CD4-positive, alpha-beta T cell (primary cell): ENCODE measurements around the gene DNAH1. TPM values are rescaled to one million over a fixed set of nuclear protein-coding genes. Genes with fewer than 3 reads are reported as not detected.

Source experiments
- ATAC-seq: fragments of 200-7000 bp; cut with Tn5 transposase; one replicate; pipeline ENCODE4 v1.10.0; 2022; ENCODE audit warnings: mild to moderate bottlenecking; ENCODE audit not compliant: poor library complexity
- CTCF ChIA-PET: fragments of 350-600 bp; sonication (Branson Sonifier 250); formaldehyde crosslinking; loops from one replicate; lab custom pipeline; 2021; ENCODE audit warnings: antibody characterized with exemption, inconsistent platforms; lab: Charles Lee
- POLR2A ChIA-PET: fragments of 350-600 bp; sonication (Branson Sonifier 250); formaldehyde crosslinking; loops from one replicate; lab custom pipeline; 2021; ENCODE audit warnings: antibody characterized with exemption, inconsistent platforms; lab: Charles Lee
- DNase-seq, 14 experiments: peaks; one replicate each; pipeline ENCODE4 v3.0.0-alpha.2; 2013 to 2020; ENCODE audit warnings: mixed read lengths in 2 of 14
- H3K27ac ChIP-seq, 2 donors: one replicate each; pipeline versions ENCODE4 v1.5.1 to v1.7.0; 2013; ENCODE audit warnings: low read length in 2 of 2, low read depth in 1 of 2, mild to moderate bottlenecking in 1 of 2
- H3K27me3 ChIP-seq, 2 experiments: 1 replicate in 1 of 2; 2 replicates in 1 of 2; pipeline versions ENCODE4 v1.6.1 to v1.7.0; 2013; ENCODE audit warnings: low read length in 2 of 2, control low read depth in 1 of 2, mild to moderate bottlenecking in 1 of 2, moderate library complexity in 1 of 2; ENCODE audit not compliant: insufficient read depth in 2 of 2, control insufficient read depth in 1 of 2
- H3K36me3 ChIP-seq: one replicate; pipeline ENCODE4 v1.6.1; 2013; ENCODE audit warnings: low read length, control low read depth; ENCODE audit not compliant: insufficient read depth
- H3K4me1 ChIP-seq: one replicate; pipeline ENCODE4 v1.6.1; 2013; ENCODE audit warnings: low read length, control low read depth; ENCODE audit not compliant: insufficient read depth
- H3K4me3 ChIP-seq: one replicate; pipeline ENCODE4 v1.5.1; 2013; ENCODE audit warnings: mild to moderate bottlenecking, low read length, moderate library complexity
- H3K9me3 ChIP-seq, 2 experiments: 1 replicate in 1 of 2; 2 replicates in 1 of 2; pipeline versions ENCODE4 v1.6.1 to v1.7.0; 2013; ENCODE audit warnings: low read length in 2 of 2, mild to moderate bottlenecking in 2 of 2, control low read depth in 1 of 2, moderate library complexity in 1 of 2; ENCODE audit not compliant: control insufficient read depth in 1 of 2, insufficient read depth in 1 of 2
- H3K27ac Mint-ChIP-seq: one replicate; pipeline ENCODE4 v1.8.0; 2020; ENCODE audit warnings: mixed read lengths
- H3K27me3 Mint-ChIP-seq: one replicate; pipeline ENCODE4 v1.8.0; 2021; ENCODE audit warnings: mixed read lengths
- H3K36me3 Mint-ChIP-seq: one replicate; pipeline ENCODE4 v1.8.0; 2021; ENCODE audit warnings: low read depth, mixed read lengths
- H3K4me1 Mint-ChIP-seq: one replicate; pipeline ENCODE4 v1.8.0; 2021; ENCODE audit warnings: low read depth, mixed read lengths
- H3K4me3 Mint-ChIP-seq: one replicate; pipeline ENCODE4 v1.8.0; 2020; ENCODE audit warnings: mild to moderate bottlenecking, mixed read lengths
- H3K9me3 Mint-ChIP-seq: one replicate; pipeline ENCODE4 v1.8.0; 2020; ENCODE audit warnings: mixed read lengths
- intact Hi-C, 2 experiments: fragments of 100-400 bp; cut with DNase I in 1 of 2; cut with micrococcal nuclease in 1 of 2; formaldehyde crosslinking; loops; one replicate each; pipeline versions ENCODE4 v1.15.1 to v1.9.0; 2023 to 2025; cut with DNase I, micrococcal nuclease
- total RNA-seq, 174 experiments: library from RNA in 2 of 174; stranded (reverse) in 2 of 174; gene quantifications; one replicate each; pipeline ENCODE4 v1.2.3 and lab custom pipeline; 2021 to 2026
- TF ChIP-seq, protein P1 (sequence below): fragments of 200-600 bp; IDR thresholded peaks from one replicate; pipeline ENCODE4 v1.8.0; 2022; ENCODE audit warnings: antibody characterized with exemption, mild to moderate bottlenecking

The DNAH1 gene
- total RNA-seq, 2 experiments from 2014 or later = 49.7 to 50.7 TPM

GRCh38 chr3:52433328-52433995, 117.3 kb downstream of the DNAH1 start:
- H3K36me3 ChIP-seq = no peaks in the 10 kb centered on the region
- Mint-ChIP-seq H3K4me1 (no peaks in the 10 kb centered on the region), H3K36me3 (no peaks in the 10 kb centered on the region), H3K27me3 (no peaks in the 10 kb centered on the region), H3K27ac (no peak overlapping the region), H3K4me3 (no peak overlapping the region), H3K9me3 (no peaks in the 10 kb centered on the region)
- peak; percentile 29 for ATAC-seq
- DNase-seq = no peak
- H3K9me3 ChIP-seq = no peaks in the 10 kb centered on the region
- TF ChIP-seq, protein P1, sequence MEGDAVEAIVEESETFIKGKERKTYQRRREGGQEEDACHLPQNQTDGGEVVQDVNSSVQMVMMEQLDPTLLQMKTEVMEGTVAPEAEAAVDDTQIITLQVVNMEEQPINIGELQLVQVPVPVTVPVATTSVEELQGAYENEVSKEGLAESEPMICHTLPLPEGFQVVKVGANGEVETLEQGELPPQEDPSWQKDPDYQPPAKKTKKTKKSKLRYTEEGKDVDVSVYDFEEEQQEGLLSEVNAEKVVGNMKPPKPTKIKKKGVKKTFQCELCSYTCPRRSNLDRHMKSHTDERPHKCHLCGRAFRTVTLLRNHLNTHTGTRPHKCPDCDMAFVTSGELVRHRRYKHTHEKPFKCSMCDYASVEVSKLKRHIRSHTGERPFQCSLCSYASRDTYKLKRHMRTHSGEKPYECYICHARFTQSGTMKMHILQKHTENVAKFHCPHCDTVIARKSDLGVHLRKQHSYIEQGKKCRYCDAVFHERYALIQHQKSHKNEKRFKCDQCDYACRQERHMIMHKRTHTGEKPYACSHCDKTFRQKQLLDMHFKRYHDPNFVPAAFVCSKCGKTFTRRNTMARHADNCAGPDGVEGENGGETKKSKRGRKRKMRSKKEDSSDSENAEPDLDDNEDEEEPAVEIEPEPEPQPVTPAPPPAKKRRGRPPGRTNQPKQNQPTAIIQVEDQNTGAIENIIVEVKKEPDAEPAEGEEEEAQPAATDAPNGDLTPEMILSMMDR = no peak
- H3K27me3 ChIP-seq = no peaks in the 10 kb centered on the region
- CTCF ChIA-PET = interaction anchor here (1.0 kb wide), 1 partner anchor 213 kb away, joined by 3 read pairs; no protein-coding TSS in a partner anchor
- intact Hi-C loops = no loop called here
- H3K4me1 ChIP-seq = peaks cover 8% of the 10 kb centered on the region
- no peak overlapping the region for H3K4me3 ChIP-seq
- POLR2A ChIA-PET = interaction anchor here (1.4 kb wide), 1 partner anchor 21 kb away, joined by 8 read pairs; no protein-coding TSS in a partner anchor
- H3K27ac ChIP-seq = no peak overlapping the region

GRCh38 chr3:52433996-52434479, 117.9 kb downstream of the DNAH1 start:
- Mint-ChIP-seq H3K27ac (no peak overlapping the region), H3K36me3 (no peaks in the 10 kb centered on the region), H3K4me3 (no peak overlapping the region), H3K4me1 (no peaks in the 10 kb centered on the region), H3K9me3 (no peaks in the 10 kb centered on the region), H3K27me3 (no peaks in the 10 kb centered on the region)
- H3K4me1 ChIP-seq = peaks cover 8% of the 10 kb centered on the region
- no peak overlapping the region for H3K4me3 ChIP-seq
- POLR2A ChIA-PET = interaction anchor here (1.0 kb wide), 1 partner anchor 10 kb away, joined by 3 read pairs; no protein-coding TSS in a partner anchor
- TF ChIP-seq, protein P1 = no peak
- DNase-seq = no peak
- H3K27ac ChIP-seq = no peak overlapping the region
- ATAC-seq = no peak
- intact Hi-C loops = no loop called here
- H3K36me3 ChIP-seq = no peaks in the 10 kb centered on the region
- H3K9me3 ChIP-seq = no peaks in the 10 kb centered on the region
- CTCF ChIA-PET = no interaction called here
- no peaks in the 10 kb centered on the region for H3K27me3 ChIP-seq

DNA sequence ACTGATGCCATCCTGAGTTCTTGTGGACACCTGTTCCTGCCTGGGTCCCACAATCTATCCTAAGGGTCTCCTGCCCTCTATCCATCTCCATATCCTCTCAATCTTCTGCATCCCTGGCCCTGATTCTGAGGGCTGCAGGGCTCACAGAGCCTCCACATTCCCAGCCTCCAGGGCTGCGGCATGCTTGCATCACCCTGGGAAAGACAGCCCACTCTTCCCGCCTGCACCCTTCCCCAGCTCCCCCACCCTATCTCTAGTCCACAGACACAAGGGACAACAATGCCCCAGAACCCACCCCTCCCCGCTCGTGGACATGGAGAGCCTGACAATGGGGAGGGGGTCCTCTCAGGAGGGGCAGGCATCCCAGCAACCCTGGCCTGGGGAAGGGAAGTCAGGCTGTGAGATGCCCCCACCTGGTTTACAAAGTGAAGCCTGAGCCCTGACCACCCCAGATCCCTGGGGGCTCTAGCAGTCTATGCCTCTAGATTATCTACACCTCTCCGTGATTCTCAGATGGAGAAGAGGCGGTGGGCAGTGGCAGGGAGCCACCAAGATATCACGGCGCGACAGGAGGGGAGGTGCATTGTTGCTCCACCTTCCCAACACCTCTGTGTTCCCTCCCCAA, 118.5 kb downstream of the DNAH1 start:
- Mint-ChIP-seq H3K27me3 (no peaks in the 10 kb centered on the region), H3K4me1 (no peaks in the 10 kb centered on the region), H3K4me3 (no peak overlapping the region), H3K36me3 (no peaks in the 10 kb centered on the region), H3K9me3 (no peaks in the 10 kb centered on the region), H3K27ac (no peak overlapping the region)
- Histone ChIP-seq H3K9me3 (no peaks in the 10 kb centered on the region), H3K4me3 (no peak overlapping the region), H3K27ac (no peak overlapping the region), H3K27me3 (no peaks in the 10 kb centered on the region), H3K36me3 (no peaks in the 10 kb centered on the region), H3K4me1 (peaks cover 8% of the 10 kb centered on the region)
- intact Hi-C loops = no loop called here
- DNase-seq = no peak
- TF ChIP-seq, protein P1 = no peak
- ChIA-PET POLR2A (interaction anchor here (1.0 kb wide), 1 partner anchor 10 kb away, joined by 3 read pairs; no protein-coding TSS in a partner anchor), CTCF (no interaction called here)
- ATAC-seq = no peak
